GM23338 (cell line): Measurements from ENCODE around the gene TFB1M. TPM values are rescaled to one million over a fixed set of nuclear protein-coding genes. Genes with fewer than 3 reads are reported as not detected.

Source experiments
- CREB1 ChIP-seq: fragments of 250-450 bp; sonication (Bioruptor Pico); IDR thresholded peaks from 2 replicates; pipeline ENCODE4 v1.5.0; 2020; ENCODE audit warnings: low read depth, mild to moderate bottlenecking, moderate library complexity
- ETS1 ChIP-seq: IDR thresholded peaks from 2 replicates; pipeline ENCODE4 v1.6.1; 2016; ENCODE audit warnings: antibody characterized with exemption
- EZH2phosphoT487 ChIP-seq: fragments of 200-600 bp; sonication (generic); IDR thresholded peaks from one replicate; pipeline ENCODE4 v1.8.1; 2018; ENCODE audit warnings: antibody characterized with exemption; ENCODE audit not compliant: unreplicated experiment
- JUNB ChIP-seq: IDR thresholded peaks from one replicate; pipeline ENCODE4 v1.6.1; 2016; ENCODE audit warnings: antibody characterized with exemption; ENCODE audit not compliant: unreplicated experiment
- NANOG ChIP-seq: IDR thresholded peaks from 2 replicates; pipeline ENCODE4 v1.6.1; 2016; ENCODE audit warnings: antibody characterized with exemption, borderline replicate concordance
- POLR2AphosphoS5 ChIP-seq: IDR thresholded peaks from 2 replicates; pipeline ENCODE4 v1.6.1; 2016; ENCODE audit warnings: antibody characterized with exemption, low read depth
- REST ChIP-seq: IDR thresholded peaks from one replicate; pipeline ENCODE4 v1.6.1; 2018; ENCODE audit warnings: antibody characterized with exemption; ENCODE audit not compliant: unreplicated experiment
- ZNF331 ChIP-seq: fragments of 250-450 bp; sonication (Bioruptor Pico); IDR thresholded peaks from 2 replicates; pipeline ENCODE4 v1.5.0; 2020; ENCODE audit warnings: low read depth, mild to moderate bottlenecking, moderate library complexity
- ZNF462 ChIP-seq: fragments of 250-450 bp; sonication (Bioruptor Pico); IDR thresholded peaks from 2 replicates; pipeline ENCODE4 v1.5.0; 2020; ENCODE audit warnings: mild to moderate bottlenecking, moderate library complexity
- polyA plus RNA-seq: library from polyadenylated mRNA; unstranded; fragments of >200 nt; fragmentation: Nextera tagmentation; extraction: Ambion mirVana; gene quantifications from 2 replicates; pipeline ENCODE4 v1.2.1, GENCODE V29; 2016
- total RNA-seq: library from RNA; depleted of rRNA; stranded (reverse); fragments of >200 nt; shearing (Covaris generic); gene quantifications from 2 replicates; pipeline ENCODE4 v1.2.3, GENCODE V29; 2014

TFB1M gene
- total and polyA plus RNA-seq, 2 experiments from 2014 or later, result 51.1 to 66.9 TPM

- no peak for TF ChIP-seq ZNF462 (CRISPR knock-in tag)
- no peak for TF ChIP-seq POLR2AphosphoS5
- TF ChIP-seq JUNB, result no peak
- no peak for TF ChIP-seq CREB1
- no peak for TF ChIP-seq ZNF331 (CRISPR knock-in tag)
- no peak for TF ChIP-seq NANOG
- TF ChIP-seq ETS1, result no peak
- no peak for TF ChIP-seq REST
- TF ChIP-seq EZH2phosphoT487, result no peak
Observed at GRCh38 chr6:155227046-155227445, 87.2 kb downstream of the TFB1M start (continued).
